ENCODE data around the gene BTBD2. TPM values are rescaled to one million over a fixed set of nuclear protein-coding genes. Genes with fewer than 3 reads are reported as not detected.
A peak's percentile ranks its signal among the peaks of the same experiment; 100 is the strongest.

Gene BTBD2
- total RNA-seq, 1 donor, result 46.6 TPM

- no peak overlapping the region for H3K4me3 ChIP-seq (ENCODE audit: low read depth, low read length)
- TF ChIP-seq CTCF (IDR thresholded peaks at IDR 0.05; ENCODE audit: insufficient read depth, low read depth, low read length), result no peak
- DNase-seq (ENCODE audit: low read depth), result no peak
Observed at GRCh38 chr19:1967087-1967608, 48.4 kb downstream of the BTBD2 start.

- TF ChIP-seq CTCF (IDR thresholded peaks at IDR 0.05; ENCODE audit: insufficient read depth, low read depth, low read length), result no peak
- no peak for DNase-seq (ENCODE audit: low read depth)
- H3K4me3 ChIP-seq (ENCODE audit: low read depth, low read length), result no peak overlapping the region
Observed at GRCh38 chr19:1962674-1963073, 52.8 kb downstream of the BTBD2 start.

GRCh38 chr19:1961000-1961883 is 54.3 kb downstream of the BTBD2 start:
- peak; percentile 29 for DNase-seq (ENCODE audit: low read depth)
- no peak overlapping the region for H3K4me3 ChIP-seq (ENCODE audit: low read depth, low read length)
- TF ChIP-seq CTCF (IDR thresholded peaks at IDR 0.05; ENCODE audit: insufficient read depth, low read depth, low read length), result no peak

- no peak overlapping the region for H3K4me3 ChIP-seq (ENCODE audit: low read depth, low read length)
- TF ChIP-seq CTCF (IDR thresholded peaks at IDR 0.05; ENCODE audit: insufficient read depth, low read depth, low read length), result no peak
- no peak for DNase-seq (ENCODE audit: low read depth)
Observed at GRCh38 chr19:1959928-1960589, 55.5 kb downstream of the BTBD2 start.

GRCh38 chr19:1957562-1958248 is 57.8 kb downstream of the BTBD2 start:
- no peak overlapping the region for H3K4me3 ChIP-seq (ENCODE audit: low read depth, low read length)
- TF ChIP-seq CTCF (IDR thresholded peaks at IDR 0.05; ENCODE audit: insufficient read depth, low read depth, low read length), result no peak
- DNase-seq (ENCODE audit: low read depth), result no peak

- no peak for DNase-seq (ENCODE audit: low read depth)
- no peak for TF ChIP-seq CTCF (IDR thresholded peaks at IDR 0.05; ENCODE audit: insufficient read depth, low read depth, low read length)
- no peak overlapping the region for H3K4me3 ChIP-seq (ENCODE audit: low read depth, low read length)
Observed at GRCh38 chr19:1956868-1957492, 58.5 kb downstream of the BTBD2 start.
